HG02571 (cell line): ENCODE results near the gene ARL5B.

Experiments
- ATAC-seq: cut with Tn5 transposase; IDR thresholded peaks from one replicate; pipeline ENCODE4 v1.9.1; 2021; ENCODE audit warnings: mild to moderate bottlenecking, moderate library complexity; ENCODE audit not compliant: unreplicated experiment

ARL5B gene

GRCh38 chr10:18658271-18659124, 733 bp upstream of the ARL5B start:
- no peak for ATAC-seq

- peak; percentile 8 for ATAC-seq
Measured at GRCh38 chr10:18659819-18660535, 746 bp downstream of the ARL5B start.

GRCh38 chr10:18660816-18661431, 1.7 kb downstream of the ARL5B start:
- ATAC-seq = no peak

- ATAC-seq = no peak
Measured at GRCh38 chr10:18664841-18665478, 5.7 kb downstream of the ARL5B start.

GRCh38 chr10:18665815-18666558, 6.8 kb downstream of the ARL5B start:
- ATAC-seq = no peak

GRCh38 chr10:18666810-18667209, 7.6 kb downstream of the ARL5B start:
- no peak for ATAC-seq

GRCh38 chr10:18668026-18668425, 8.8 kb downstream of the ARL5B start:
- no peak for ATAC-seq

- no peak for ATAC-seq
Measured at GRCh38 chr10:18675086-18675801, 16.0 kb downstream of the ARL5B start.

- no peak for ATAC-seq
Measured at GRCh38 chr10:18680754-18681153, 21.5 kb downstream of the ARL5B start.

- ATAC-seq = no peak
Measured at GRCh38 chr10:18681366-18681765, 22.1 kb downstream of the ARL5B start.

- ATAC-seq = no peak
Measured at GRCh38 chr10:18681971-18682411, 22.8 kb downstream of the ARL5B start.

GRCh38 chr10:18683427-18683826, 24.2 kb downstream of the ARL5B start:
- ATAC-seq = no peak

GRCh38 chr10:18684416-18684815, 25.2 kb downstream of the ARL5B start:
- ATAC-seq = no peak

- ATAC-seq = no peak
Measured at GRCh38 chr10:18684953-18685352, 25.7 kb downstream of the ARL5B start.

- no peak for ATAC-seq
Measured at GRCh38 chr10:18685555-18685954, 26.3 kb downstream of the ARL5B start.

GRCh38 chr10:18687195-18687594, 28.0 kb downstream of the ARL5B start:
- no peak for ATAC-seq

- ATAC-seq = no peak
Measured at GRCh38 chr10:18687706-18688105, 28.5 kb downstream of the ARL5B start.

- no peak for ATAC-seq
Measured at GRCh38 chr10:18689498-18689897, 30.3 kb downstream of the ARL5B start.

- ATAC-seq = no peak
Measured at GRCh38 chr10:18690541-18690940, 31.3 kb downstream of the ARL5B start.
